MM.1S (cell line): ENCODE data around the gene SLC37A2.

Source experiments
- DNase-seq: peaks from one replicate; pipeline ENCODE4 v3.0.0-alpha.2; 2015
- H2AFZ ChIP-seq: fragments of 300-600 bp; sonication (generic); 2 replicates; pipeline ENCODE4 v1.6.0; 2016; ENCODE audit warnings: antibody characterized with exemption, low read length
- H3F3A ChIP-seq: fragments of 300-600 bp; sonication (generic); 2 replicates; pipeline ENCODE4 v1.6.1; 2016; ENCODE audit warnings: mild to moderate bottlenecking, antibody characterized with exemption, low read length, moderate library complexity, mixed read lengths; ENCODE audit not compliant: insufficient read depth
- H3K27ac ChIP-seq: fragments of 300-600 bp; sonication (generic); 2 replicates; pipeline ENCODE4 v1.5.1; 2016; ENCODE audit warnings: mild to moderate bottlenecking, low read length
- H3K27me3 ChIP-seq: fragments of 300-600 bp; sonication (generic); replicated peaks from 2 replicates; pipeline ENCODE4 v1.6.0; 2016; ENCODE audit warnings: low read length; ENCODE audit not compliant: insufficient read depth
- H3K36me3 ChIP-seq: fragments of 300-600 bp; sonication (generic); replicated peaks from 2 replicates; pipeline ENCODE4 v1.6.1; 2016; ENCODE audit warnings: mild to moderate bottlenecking, low read length, mixed read lengths; ENCODE audit not compliant: insufficient read depth
- H3K4me1 ChIP-seq: fragments of 300-600 bp; sonication (generic); 2 replicates; pipeline ENCODE4 v1.6.1; 2016; ENCODE audit warnings: low read length, mixed read lengths
- H3K4me2 ChIP-seq: fragments of 300-600 bp; sonication (generic); 2 replicates; pipeline ENCODE4 v1.6.0; 2016; ENCODE audit warnings: low read depth, low read length
- H3K4me3 ChIP-seq: fragments of 300-600 bp; sonication (generic); 2 replicates; pipeline ENCODE4 v1.5.1; 2016; ENCODE audit warnings: low read length, mixed read lengths
- H3K79me2 ChIP-seq: fragments of 300-600 bp; sonication (generic); 2 replicates; pipeline ENCODE4 v1.6.1; 2016; ENCODE audit warnings: mixed run types, low read length, mixed read lengths
- H3K9ac ChIP-seq: fragments of 300-600 bp; sonication (generic); 2 replicates; pipeline ENCODE4 v1.6.1; 2016; ENCODE audit warnings: low read length, mixed read lengths
- H3K9me2 ChIP-seq: fragments of 300-600 bp; sonication (generic); replicated peaks from 2 replicates; pipeline ENCODE4 v1.6.1; 2016; ENCODE audit warnings: mild to moderate bottlenecking, low read length, mixed read lengths; ENCODE audit not compliant: insufficient read depth
- H3K9me3 ChIP-seq: fragments of 300-600 bp; sonication (generic); replicated peaks from 2 replicates; pipeline ENCODE4 v1.6.1; 2016; ENCODE audit warnings: mild to moderate bottlenecking, low read length, mixed read lengths; ENCODE audit not compliant: insufficient read depth
- H4K20me1 ChIP-seq: fragments of 300-600 bp; sonication (generic); 2 replicates; pipeline ENCODE4 v1.6.1; 2016; ENCODE audit warnings: mild to moderate bottlenecking, low read length, moderate library complexity, mixed read lengths; ENCODE audit not compliant: insufficient read depth
- EZH2 ChIP-seq: fragments of 300-600 bp; sonication (generic); optimal IDR thresholded peaks from 2 replicates; pipeline ENCODE3; 2017; ENCODE audit warnings: low read depth, mild to moderate bottlenecking, antibody characterized with exemption, low read length, mixed read lengths
- EZH2phosphoT487 ChIP-seq: fragments of 300-600 bp; sonication (generic); IDR thresholded peaks from 2 replicates; pipeline ENCODE4 v1.6.1; 2018; ENCODE audit warnings: antibody characterized with exemption, low read length
- TF ChIP-seq, protein P1 (sequence below): fragments of 300-600 bp; sonication (generic); IDR thresholded peaks from 2 replicates; pipeline ENCODE4 v1.5.1; 2016; ENCODE audit warnings: antibody characterized with exemption, low read length, mixed read lengths

The SLC37A2 gene

DNA sequence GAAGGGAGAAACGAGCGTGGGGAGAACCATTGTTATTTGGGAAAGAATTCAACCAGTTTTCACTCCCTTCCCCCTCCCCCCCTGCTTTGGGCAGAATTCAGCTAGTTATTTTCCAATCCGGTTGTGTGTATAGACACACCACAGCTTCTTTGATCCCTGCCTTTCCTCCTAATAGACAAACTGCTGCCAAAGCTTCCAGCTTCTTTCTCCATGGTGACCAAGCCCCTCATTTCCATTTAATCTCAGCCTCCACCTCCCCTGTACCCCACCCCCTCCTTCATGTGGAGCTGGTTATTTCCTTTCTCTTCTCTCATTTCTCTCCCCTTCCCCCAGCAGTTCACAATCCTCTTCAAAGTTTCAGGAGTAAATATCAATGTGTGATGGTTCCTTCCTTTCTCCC, 76.7 kb downstream of the SLC37A2 start:
- no peak for DNase-seq
- no peak overlapping the region for H2AFZ ChIP-seq
- no peak for TF ChIP-seq EZH2phosphoT487
- TF ChIP-seq, protein P1, sequence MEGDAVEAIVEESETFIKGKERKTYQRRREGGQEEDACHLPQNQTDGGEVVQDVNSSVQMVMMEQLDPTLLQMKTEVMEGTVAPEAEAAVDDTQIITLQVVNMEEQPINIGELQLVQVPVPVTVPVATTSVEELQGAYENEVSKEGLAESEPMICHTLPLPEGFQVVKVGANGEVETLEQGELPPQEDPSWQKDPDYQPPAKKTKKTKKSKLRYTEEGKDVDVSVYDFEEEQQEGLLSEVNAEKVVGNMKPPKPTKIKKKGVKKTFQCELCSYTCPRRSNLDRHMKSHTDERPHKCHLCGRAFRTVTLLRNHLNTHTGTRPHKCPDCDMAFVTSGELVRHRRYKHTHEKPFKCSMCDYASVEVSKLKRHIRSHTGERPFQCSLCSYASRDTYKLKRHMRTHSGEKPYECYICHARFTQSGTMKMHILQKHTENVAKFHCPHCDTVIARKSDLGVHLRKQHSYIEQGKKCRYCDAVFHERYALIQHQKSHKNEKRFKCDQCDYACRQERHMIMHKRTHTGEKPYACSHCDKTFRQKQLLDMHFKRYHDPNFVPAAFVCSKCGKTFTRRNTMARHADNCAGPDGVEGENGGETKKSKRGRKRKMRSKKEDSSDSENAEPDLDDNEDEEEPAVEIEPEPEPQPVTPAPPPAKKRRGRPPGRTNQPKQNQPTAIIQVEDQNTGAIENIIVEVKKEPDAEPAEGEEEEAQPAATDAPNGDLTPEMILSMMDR = no peak
- no peak for TF ChIP-seq EZH2

More for the DNA sequence above, 76.7 kb downstream of the SLC37A2 start:
- Histone ChIP-seq H3K27ac (no peak overlapping the region), H3K36me3 (no peaks in the 10 kb centered on the region), H3F3A (no peaks in the 10 kb centered on the region), H3K4me2 (no peak overlapping the region), H3K9ac (no peak overlapping the region), H3K4me3 (no peak overlapping the region), H3K4me1 (no peaks in the 10 kb centered on the region), H3K79me2 (no peaks in the 10 kb centered on the region), H3K27me3 (no peaks in the 10 kb centered on the region), H3K9me2 (no peaks in the 10 kb centered on the region), H4K20me1 (no peaks in the 10 kb centered on the region), H3K9me3 (no peaks in the 10 kb centered on the region)
